Keratinocyte (primary cell): Measurements from ENCODE around the gene ZNF628. TPM values are rescaled to one million over a fixed set of nuclear protein-coding genes. Genes with fewer than 3 reads are reported as not detected.

Source experiments
- DNase-seq: peaks from one replicate; pipeline ENCODE4 v3.0.0-alpha.2; 2011; ENCODE audit warnings: low read depth, missing footprints, low spot score
- FAIRE-seq: peaks from 2 replicates; lab custom pipeline; 2011; peaks lifted over from hg19 to GRCh38; lab: Jason Lieb, UNC
- H2AFZ ChIP-seq: 2 replicates; pipeline ENCODE4 v1.6.0; 2012; ENCODE audit warnings: low read length, control low read depth, inconsistent platforms; ENCODE audit not compliant: control insufficient read depth
- H3K27ac ChIP-seq: 2 replicates; pipeline ENCODE4 v1.5.1; 2011; ENCODE audit warnings: low read length; ENCODE audit not compliant: control insufficient read depth, insufficient read depth
- H3K27me3 ChIP-seq: 3 replicates; pipeline ENCODE4 v1.6.0; 2011; ENCODE audit warnings: low read length; ENCODE audit not compliant: control insufficient read depth, insufficient read depth; ENCODE audit errors: extremely low read depth
- H3K36me3 ChIP-seq, 2 experiments: 2 replicates in 1 of 2; 3 replicates in 1 of 2; pipeline ENCODE4 v1.5.1; 2011; ENCODE audit warnings: low read length in 2 of 2, mild to moderate bottlenecking in 1 of 2; ENCODE audit not compliant: control insufficient read depth in 2 of 2, insufficient read depth in 2 of 2; ENCODE audit errors: extremely low read depth in 1 of 2
- H3K4me1 ChIP-seq: 3 replicates; pipeline ENCODE4 v1.5.1; 2011; ENCODE audit warnings: low read length; ENCODE audit not compliant: control insufficient read depth, insufficient read depth; ENCODE audit errors: extremely low read depth
- H3K4me2 ChIP-seq: 3 replicates; pipeline ENCODE4 v1.6.0; 2011; ENCODE audit warnings: low read depth, low read length; ENCODE audit not compliant: control insufficient read depth, insufficient read depth; ENCODE audit errors: extremely low read depth
- H3K4me3 ChIP-seq, 3 experiments: fragments of 200-600 bp in 1 of 3; sonication (generic) in 1 of 3; 2 replicates in 2 of 3; 3 replicates in 1 of 3; pipeline ENCODE4 v1.5.1; 2011 to 2016; ENCODE audit warnings: low read length in 3 of 3, mild to moderate bottlenecking in 3 of 3, control low read depth in 2 of 3, inconsistent platforms in 1 of 3, low read depth in 1 of 3, mixed read lengths in 1 of 3, mixed run types in 1 of 3, moderate library complexity in 1 of 3; ENCODE audit not compliant: control insufficient read depth in 2 of 3, insufficient read depth in 2 of 3; ENCODE audit errors: extremely low read depth in 1 of 3
- H3K79me2 ChIP-seq: 2 replicates; pipeline ENCODE4 v1.6.0; 2012; ENCODE audit warnings: low read length; ENCODE audit not compliant: control insufficient read depth, insufficient read depth
- H3K9ac ChIP-seq: 3 replicates; pipeline ENCODE4 v1.6.0; 2011; ENCODE audit warnings: low read length; ENCODE audit not compliant: control insufficient read depth, insufficient read depth; ENCODE audit errors: extremely low read depth
- H3K9me1 ChIP-seq: 3 replicates; pipeline ENCODE4 v1.6.0; 2011; ENCODE audit warnings: low read length; ENCODE audit not compliant: control insufficient read depth, insufficient read depth; ENCODE audit errors: extremely low read depth
- H3K9me3 ChIP-seq: 2 replicates; pipeline ENCODE4 v1.5.1; 2012; ENCODE audit warnings: low read depth, low read length; ENCODE audit not compliant: control insufficient read depth
- H4K20me1 ChIP-seq: 3 replicates; pipeline ENCODE4 v1.6.0; 2011; ENCODE audit warnings: low read length; ENCODE audit not compliant: control insufficient read depth, insufficient read depth; ENCODE audit errors: extremely low read depth
- EZH2 ChIP-seq: IDR thresholded peaks from one replicate; pipeline ENCODE4 v1.6.1; 2012; ENCODE audit warnings: inconsistent platforms, mild to moderate bottlenecking, low read length, moderate library complexity
- dilution Hi-C: fragments of 300-500 bp; cut with MboI; formaldehyde crosslinking; loops from one replicate; pipeline ENCODE4 v1.7.0; 2020; ENCODE audit warnings: low sequenced_read_pairs; ENCODE audit not compliant: extremely low pct_ligation_motif_present
- polyA plus RNA-seq, 5 experiments: library from polyadenylated mRNA; depleted of rRNA in 3 of 5; stranded (reverse) in 3 of 5; stranded (forward) in 1 of 5; unstranded in 1 of 5; fragments of >200 nt; gene quantifications; 1 replicate in 1 of 5; 2 replicates in 3 of 5; 3 replicates in 1 of 5; pipeline versions ENCODE4 v1.2.1 to v1.2.3, GENCODE V29; 2011 to 2012; ENCODE audit warnings: missing spikeins in 2 of 5, low read depth in 1 of 5, low replicate concordance in 1 of 5
- TF ChIP-seq, protein P1 (sequence below), 3 experiments: IDR thresholded peaks in 1 of 3; conservative IDR thresholded peaks in 1 of 3; optimal IDR thresholded peaks in 1 of 3; 2 replicates in 2 of 3; 3 replicates in 1 of 3; pipeline versions ENCODE3 to v1.5.1; 2011; ENCODE audit warnings: low read length in 3 of 3, mild to moderate bottlenecking in 3 of 3, moderate library complexity in 2 of 3, control low read depth in 1 of 3, inconsistent platforms in 1 of 3; ENCODE audit not compliant: insufficient read depth in 2 of 3; ENCODE audit errors: extremely low read depth in 1 of 3

ZNF628 gene
- polyA plus RNA-seq, 1 donor (not counting 4 experiments of a cell fraction or from before 2014, with no cell fraction given), result 0.22 TPM

DNA sequence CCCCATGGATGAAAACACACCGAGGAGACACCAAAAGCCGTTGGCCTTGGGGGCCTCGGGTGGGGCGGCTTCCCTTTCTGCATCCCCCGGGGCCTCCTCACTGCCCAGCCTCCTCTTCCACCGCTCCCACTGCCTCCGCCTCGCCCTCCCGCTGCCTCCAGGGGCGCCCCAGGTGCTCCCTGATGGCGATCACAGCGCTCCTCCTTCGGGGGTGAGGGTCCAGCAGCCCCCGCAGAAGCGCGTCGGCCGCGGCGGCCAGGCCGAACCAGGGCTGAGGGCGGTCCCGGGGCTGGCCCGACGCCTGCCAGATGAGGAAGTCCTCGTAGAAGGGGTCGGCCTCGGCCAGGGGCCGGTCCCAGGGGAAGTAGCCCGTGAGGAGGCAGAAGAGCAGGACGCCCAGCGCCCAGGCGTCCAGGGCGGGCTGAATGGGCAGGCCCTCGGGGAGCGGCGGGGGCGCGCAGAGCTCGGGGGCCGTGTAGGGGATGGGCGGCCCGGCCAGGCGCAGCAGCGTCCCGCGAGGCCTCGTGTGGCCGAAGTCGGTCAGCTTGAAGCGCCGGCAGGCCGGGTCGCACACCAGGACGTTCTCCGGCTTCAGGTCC, 53.3 kb downstream of the ZNF628 start:
- no peaks in the 10 kb centered on the region for H4K20me1 ChIP-seq
- H3K27ac ChIP-seq, result no peak overlapping the region
- H3K79me2 ChIP-seq, result no peaks in the 10 kb centered on the region
- FAIRE-seq (no peak), DNase-seq (no peak)
- no peak overlapping the region for H3K4me3 ChIP-seq
- H3K9me3 ChIP-seq, result peaks cover 6% of the 10 kb centered on the region
- no peaks in the 10 kb centered on the region for H3K36me3 ChIP-seq
- no peaks in the 10 kb centered on the region for H3K27me3 ChIP-seq
- H3K9me1 ChIP-seq, result no peaks in the 10 kb centered on the region
- no peaks in the 10 kb centered on the region for H3K4me1 ChIP-seq
- H3K9ac ChIP-seq, result no peak overlapping the region
- dilution Hi-C loops, result no loop called here
- TF ChIP-seq, protein P1, sequence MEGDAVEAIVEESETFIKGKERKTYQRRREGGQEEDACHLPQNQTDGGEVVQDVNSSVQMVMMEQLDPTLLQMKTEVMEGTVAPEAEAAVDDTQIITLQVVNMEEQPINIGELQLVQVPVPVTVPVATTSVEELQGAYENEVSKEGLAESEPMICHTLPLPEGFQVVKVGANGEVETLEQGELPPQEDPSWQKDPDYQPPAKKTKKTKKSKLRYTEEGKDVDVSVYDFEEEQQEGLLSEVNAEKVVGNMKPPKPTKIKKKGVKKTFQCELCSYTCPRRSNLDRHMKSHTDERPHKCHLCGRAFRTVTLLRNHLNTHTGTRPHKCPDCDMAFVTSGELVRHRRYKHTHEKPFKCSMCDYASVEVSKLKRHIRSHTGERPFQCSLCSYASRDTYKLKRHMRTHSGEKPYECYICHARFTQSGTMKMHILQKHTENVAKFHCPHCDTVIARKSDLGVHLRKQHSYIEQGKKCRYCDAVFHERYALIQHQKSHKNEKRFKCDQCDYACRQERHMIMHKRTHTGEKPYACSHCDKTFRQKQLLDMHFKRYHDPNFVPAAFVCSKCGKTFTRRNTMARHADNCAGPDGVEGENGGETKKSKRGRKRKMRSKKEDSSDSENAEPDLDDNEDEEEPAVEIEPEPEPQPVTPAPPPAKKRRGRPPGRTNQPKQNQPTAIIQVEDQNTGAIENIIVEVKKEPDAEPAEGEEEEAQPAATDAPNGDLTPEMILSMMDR (optimal IDR thresholded peaks at IDR 0.05 in 1 of 3, IDR thresholded peaks at IDR 0.05 in 1 of 3, conservative IDR thresholded peaks at IDR 0.05 in 1 of 3; ENCODE audit: extremely low read depth in 1 of 3, insufficient read depth in 2 of 3, low read length in 3 of 3), result no peak
- TF ChIP-seq EZH2, result no peak
- H2AFZ ChIP-seq, result no peak overlapping the region
- H3K4me2 ChIP-seq, result no peak overlapping the region

DNA sequence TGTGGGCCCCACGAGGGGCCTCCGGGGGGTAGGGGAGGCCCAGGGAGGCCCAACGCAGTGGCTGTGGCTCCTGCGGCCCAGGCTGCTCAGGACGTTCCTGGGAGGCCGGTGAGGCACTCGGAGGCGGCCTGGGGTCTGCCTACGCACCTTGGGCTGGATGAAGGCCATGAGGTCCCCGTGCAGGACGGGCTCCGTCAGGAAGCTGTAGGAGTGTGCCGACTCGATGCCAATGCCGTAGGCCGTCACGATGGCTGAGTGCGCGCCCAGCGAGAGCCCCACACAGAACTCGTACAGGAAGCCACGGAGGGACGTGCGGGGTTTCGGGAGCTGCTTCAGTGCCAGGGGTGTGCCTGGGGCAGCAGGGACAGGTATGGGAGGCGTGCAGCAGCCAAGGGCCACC, 54.6 kb downstream of the ZNF628 start:
- Histone ChIP-seq H4K20me1 (no peaks in the 10 kb centered on the region), H3K9ac (no peak overlapping the region), H3K27me3 (no peaks in the 10 kb centered on the region), H3K4me3 (no peak overlapping the region), H3K4me2 (no peak overlapping the region), H3K9me1 (no peaks in the 10 kb centered on the region), H2AFZ (no peak overlapping the region), H3K36me3 (no peaks in the 10 kb centered on the region), H3K9me3 (peaks cover 6% of the 10 kb centered on the region), H3K4me1 (no peaks in the 10 kb centered on the region), H3K79me2 (no peaks in the 10 kb centered on the region), H3K27ac (no peak overlapping the region)
- no peak for FAIRE-seq
- TF ChIP-seq, protein P1 (optimal IDR thresholded peaks at IDR 0.05 in 1 of 3, IDR thresholded peaks at IDR 0.05 in 1 of 3, conservative IDR thresholded peaks at IDR 0.05 in 1 of 3; ENCODE audit: extremely low read depth in 1 of 3, insufficient read depth in 2 of 3, low read length in 3 of 3), result no peak
- TF ChIP-seq EZH2, result no peak
- no peak for DNase-seq
- dilution Hi-C loops, result no loop called here

Other genes starting within 250 kb of the ZNF628 start
- 0.60 to 0.88 TPM (median 0.68 TPM) in 3 replicates for gene TMEM86B, start 247.9 kb upstream of the ZNF628 start, polyA plus RNA-seq
- gene PPP6R1, start 217.6 kb upstream of the ZNF628 start, polyA plus RNA-seq, result 26.7 to 49.7 TPM (median 27.5 TPM) in 3 replicates
- gene HSPBP1, start 196.5 kb upstream of the ZNF628 start, polyA plus RNA-seq, result 20.2 to 26.7 TPM (median 24.7 TPM) in 3 replicates
- 0.46 to 1.1 TPM (median 0.98 TPM) in 3 replicates for gene BRSK1, start 192.6 kb upstream of the ZNF628 start, polyA plus RNA-seq
- gene TMEM150B, start 151.3 kb upstream of the ZNF628 start, polyA plus RNA-seq, result not detected in 3 replicates
- 4.3 to 7.4 TPM (median 6.5 TPM) in 3 replicates for gene KMT5C, start 136.7 kb upstream of the ZNF628 start, polyA plus RNA-seq
- 1.4 to 6.5 TPM (median 1.7 TPM) in 3 replicates for gene COX6B2, start 121.9 kb upstream of the ZNF628 start, polyA plus RNA-seq
- not detected in 3 replicates for gene GARIN5B, start 113.4 kb upstream of the ZNF628 start, polyA plus RNA-seq
- gene IL11, start 106.2 kb upstream of the ZNF628 start, polyA plus RNA-seq, result 1.6 to 5.1 TPM (median 2.2 TPM) in 3 replicates
- gene TMEM190, start 99.8 kb upstream of the ZNF628 start, polyA plus RNA-seq, result 0.19 TPM in 1 of 3 replicates, not detected in the others
- gene TMEM238, start 92.3 kb upstream of the ZNF628 start, polyA plus RNA-seq, result 0.23 to 0.31 TPM (median 0.24 TPM) in 3 replicates
- 282 to 1,011 TPM (median 432 TPM) in 3 replicates for gene RPL28, start 90.7 kb upstream of the ZNF628 start, polyA plus RNA-seq
- gene UBE2S, start 68.8 kb upstream of the ZNF628 start, polyA plus RNA-seq, result 22.1 to 42.3 TPM (median 31.8 TPM) in 3 replicates
- not detected in 3 replicates for gene SHISA7, start 33.3 kb upstream of the ZNF628 start, polyA plus RNA-seq
- gene ISOC2, start 15.0 kb upstream of the ZNF628 start, polyA plus RNA-seq, result 24.5 to 37.7 TPM (median 34.7 TPM) in 3 replicates
- gene C19orf85, start 11.9 kb upstream of the ZNF628 start, polyA plus RNA-seq, result not detected in 3 replicates
- gene NAT14, start 8.6 kb downstream of the ZNF628 start, polyA plus RNA-seq, result 11.0 to 12.5 TPM (median 11.9 TPM) in 3 replicates
- not detected in 3 replicates for gene SSC5D, start 11.8 kb downstream of the ZNF628 start, polyA plus RNA-seq
- gene SBK2, start 60.5 kb downstream of the ZNF628 start, polyA plus RNA-seq, result not detected in 3 replicates
- gene SBK3, start 68.9 kb downstream of the ZNF628 start, polyA plus RNA-seq, result not detected in 3 replicates
- 1.5 to 4.3 TPM (median 2.4 TPM) in 3 replicates for gene ZNF579, start 104.2 kb downstream of the ZNF628 start, polyA plus RNA-seq
- 2.7 to 3.3 TPM (median 2.7 TPM) in 3 replicates for gene FIZ1, start 122.9 kb downstream of the ZNF628 start, polyA plus RNA-seq
- 2.6 to 6.9 TPM (median 3.1 TPM) in 3 replicates for gene ZNF524, start 123.7 kb downstream of the ZNF628 start, polyA plus RNA-seq
- 1.1 to 2.1 TPM (median 1.7 TPM) in 3 replicates for gene ZNF865, start 129.0 kb downstream of the ZNF628 start, polyA plus RNA-seq
- 1.9 to 2.3 TPM (median 2.1 TPM) in 3 replicates for gene ZNF784, start 147.9 kb downstream of the ZNF628 start, polyA plus RNA-seq
- gene ZNF580, start 164.4 kb downstream of the ZNF628 start, polyA plus RNA-seq, result 3.0 to 8.3 TPM (median 3.7 TPM) in 3 replicates
- gene ZNF581, start 167.0 kb downstream of the ZNF628 start, polyA plus RNA-seq, result 14.8 to 18.7 TPM (median 17.1 TPM) in 3 replicates
- gene CCDC106, start 171.6 kb downstream of the ZNF628 start, polyA plus RNA-seq, result 2.3 to 3.5 TPM (median 3.1 TPM) in 3 replicates
- 109 to 157 TPM (median 109 TPM) in 3 replicates for gene U2AF2, start 178.4 kb downstream of the ZNF628 start, polyA plus RNA-seq
- 23.0 to 62.1 TPM (median 23.3 TPM) in 3 replicates for gene EPN1, start 198.6 kb downstream of the ZNF628 start, polyA plus RNA-seq